Measurements from ENCODE around the gene MAPK1IP1L. TPM values are rescaled to one million over a fixed set of nuclear protein-coding genes. Genes with fewer than 3 reads are reported as not detected.

Gene MAPK1IP1L
- total RNA-seq, 1 experiment from 2014 or later = 73.9 TPM

DNA sequence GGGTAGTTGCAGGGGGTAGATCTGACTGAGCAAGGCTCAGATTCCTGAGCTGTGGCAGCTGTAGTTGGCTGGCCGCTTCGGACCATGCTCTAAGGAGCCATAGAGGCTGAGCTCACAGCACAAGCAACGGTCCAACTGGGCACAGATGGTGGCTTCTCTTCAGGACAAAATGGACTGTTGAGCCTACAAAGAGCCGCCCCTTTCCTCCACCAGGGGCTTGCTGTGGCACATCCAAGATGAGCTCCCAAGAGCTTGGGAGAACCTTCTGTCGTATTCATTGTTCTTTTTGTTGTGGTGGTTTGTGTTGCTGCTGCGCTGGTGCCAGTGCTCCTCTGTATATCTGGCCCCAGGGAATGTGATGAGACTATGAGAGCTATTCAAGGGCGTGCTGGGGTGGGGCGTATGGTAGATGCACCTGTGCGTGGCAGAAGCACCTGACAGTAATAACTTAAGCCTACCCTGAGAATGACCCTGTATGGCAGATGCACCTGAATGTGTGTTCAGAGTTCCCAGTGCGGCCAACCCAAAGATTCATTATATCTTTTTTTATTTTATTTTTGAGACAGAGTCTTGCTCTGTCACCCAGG lies 59.8 kb downstream of the MAPK1IP1L start:
- CTCF ChIA-PET = interaction anchor here (0.5 kb wide), 1 partner anchor 18 kb away, joined by 3 read pairs; no protein-coding TSS in a partner anchor
- no peak for ATAC-seq
- H3K27ac ChIP-seq (ENCODE audit: low read length) = no peak overlapping the region

GRCh38 chr14:55114720-55115119 lies 63.3 kb downstream of the MAPK1IP1L start:
- Histone ChIP-seq H3K36me3 (ENCODE audit: low read depth, low read length) (no peaks in the 10 kb centered on the region), H3K9ac (ENCODE audit: low read length) (no peak overlapping the region), H3K79me2 (ENCODE audit: low read length) (no peaks in the 10 kb centered on the region), H3K4me3 (ENCODE audit: low read length) (no peak overlapping the region), H3K27ac (ENCODE audit: low read length) (no peak overlapping the region), H3K4me2 (ENCODE audit: low read length) (no peak overlapping the region), H3F3A (ENCODE audit: low read length, unreplicated experiment) (no peaks in the 10 kb centered on the region), H4K20me1 (ENCODE audit: low read length) (no peaks in the 10 kb centered on the region), H3K4me1 (ENCODE audit: insufficient read depth, low read length) (no peaks in the 10 kb centered on the region), H3K27me3 (ENCODE audit: low read length) (no peaks in the 10 kb centered on the region), H3K9me2 (replicated peaks; ENCODE audit: low read length) (no peaks in the 10 kb centered on the region), H3K9me3 (ENCODE audit: low read length) (no peaks in the 10 kb centered on the region), H2AFZ (ENCODE audit: low read length) (no peak overlapping the region)
- no TSS peak for BruUV-seq (replicated peaks)
- ChIA-PET CTCF (no interaction called here), POLR2A (ENCODE audit: unreplicated experiment) (no interaction called here)
- no peak for ATAC-seq
- TF ChIP-seq CTCF (conservative IDR thresholded peaks at IDR 0.05; ENCODE audit: low read depth, low read length) = no peak
- no peak for TF ChIP-seq EZH2phosphoT487 (IDR thresholded peaks at IDR 0.05; ENCODE audit: borderline replicate concordance, low read length)
- no peak for TF ChIP-seq EZH2 (IDR thresholded peaks at IDR 0.05; ENCODE audit: low read length, unreplicated experiment)
- intact Hi-C loops (cut with micrococcal nuclease) = no loop called here
- no peak for DNase-seq

More for the DNA sequence above, 59.8 kb downstream of the MAPK1IP1L start:
- Histone ChIP-seq H3K9me3 (ENCODE audit: low read length) (no peaks in the 10 kb centered on the region), H3K36me3 (ENCODE audit: low read depth, low read length) (no peaks in the 10 kb centered on the region), H3K4me1 (ENCODE audit: insufficient read depth, low read length) (peaks cover 16% of the 10 kb centered on the region), H3F3A (ENCODE audit: low read length, unreplicated experiment) (no peaks in the 10 kb centered on the region), H2AFZ (ENCODE audit: low read length) (no peak overlapping the region), H3K9me2 (replicated peaks; ENCODE audit: low read length) (no peaks in the 10 kb centered on the region), H3K4me2 (ENCODE audit: low read length) (no peak overlapping the region), H3K27me3 (ENCODE audit: low read length) (no peaks in the 10 kb centered on the region), H3K4me3 (ENCODE audit: low read length) (no peak overlapping the region), H4K20me1 (ENCODE audit: low read length) (no peaks in the 10 kb centered on the region), H3K79me2 (ENCODE audit: low read length) (no peaks in the 10 kb centered on the region), H3K9ac (ENCODE audit: low read length) (no peak overlapping the region)
- DNase-seq = no peak
- POLR2A ChIA-PET (ENCODE audit: unreplicated experiment) = no interaction called here
- intact Hi-C loops (cut with micrococcal nuclease) = no loop called here
- TF ChIP-seq EZH2 (IDR thresholded peaks at IDR 0.05; ENCODE audit: low read length, unreplicated experiment) (no peak), EZH2phosphoT487 (IDR thresholded peaks at IDR 0.05; ENCODE audit: borderline replicate concordance, low read length) (no peak), CTCF (conservative IDR thresholded peaks at IDR 0.05; ENCODE audit: low read depth, low read length) (no peak)
- BruUV-seq (replicated peaks) = no TSS peak

- BruUV-seq (replicated peaks) = no TSS peak
- H2AFZ ChIP-seq (ENCODE audit: low read length) = no peak overlapping the region
- H3K27me3 ChIP-seq (ENCODE audit: low read length) = no peaks in the 10 kb centered on the region
- no peaks in the 10 kb centered on the region for H3K9me2 ChIP-seq (replicated peaks; ENCODE audit: low read length)
- H3K4me1 ChIP-seq (ENCODE audit: insufficient read depth, low read length) = no peaks in the 10 kb centered on the region
- H3K36me3 ChIP-seq (ENCODE audit: low read depth, low read length) = no peaks in the 10 kb centered on the region
- H3K27ac ChIP-seq (ENCODE audit: low read length) = no peak overlapping the region
- no peaks in the 10 kb centered on the region for H3K79me2 ChIP-seq (ENCODE audit: low read length)
- intact Hi-C loops (cut with micrococcal nuclease) = no loop called here
- POLR2A ChIA-PET (ENCODE audit: unreplicated experiment) = no interaction called here
- H4K20me1 ChIP-seq (ENCODE audit: low read length) = no peaks in the 10 kb centered on the region
- no peak overlapping the region for H3K4me3 ChIP-seq (ENCODE audit: low read length)
- no peak for TF ChIP-seq CTCF (conservative IDR thresholded peaks at IDR 0.05; ENCODE audit: low read depth, low read length)
- TF ChIP-seq EZH2 (IDR thresholded peaks at IDR 0.05; ENCODE audit: low read length, unreplicated experiment) = no peak
- TF ChIP-seq EZH2phosphoT487 (IDR thresholded peaks at IDR 0.05; ENCODE audit: borderline replicate concordance, low read length) = no peak
- H3K9ac ChIP-seq (ENCODE audit: low read length) = no peak overlapping the region
- H3K4me2 ChIP-seq (ENCODE audit: low read length) = no peak overlapping the region
- H3F3A ChIP-seq (ENCODE audit: low read length, unreplicated experiment) = no peaks in the 10 kb centered on the region
- no peak for DNase-seq
- H3K9me3 ChIP-seq (ENCODE audit: low read length) = no peaks in the 10 kb centered on the region
- no peak for ATAC-seq
- CTCF ChIA-PET = no interaction called here
These were observed 64.0 kb downstream of the MAPK1IP1L start for GRCh38 chr14:55115460-55115859.

Data from PC-3 (cell line).